ENCODE measurements around the gene GPS2. TPM values are rescaled to one million over a fixed set of nuclear protein-coding genes. Genes with fewer than 3 reads are reported as not detected.

Gene GPS2
- total and polyA plus RNA-seq, 2 donors (not counting 1 experiment from before 2014, with no cell fraction given), result 30.6 to 55.3 TPM

- peak; percentile 17 to 47 for DNase-seq (ENCODE audit: low read depth in 2 of 2)
- H3K4me3 ChIP-seq (replicated peaks in 1 of 4; ENCODE audit: control extremely low read depth in 1 of 4, insufficient read depth in 1 of 4, low read depth in 3 of 4, low read length in 4 of 4), result no peak overlapping the region
- peaks cover 16% of the 10 kb centered on the region for H3K79me2 ChIP-seq (ENCODE audit: control insufficient read depth, insufficient read depth, low read length)
- no peak overlapping the region for H2AFZ ChIP-seq (ENCODE audit: low read length)
- no peak for TF ChIP-seq EZH2 (IDR thresholded peaks at IDR 0.05; ENCODE audit: low read length, missing control alignments)
- TF ChIP-seq, protein P1, sequence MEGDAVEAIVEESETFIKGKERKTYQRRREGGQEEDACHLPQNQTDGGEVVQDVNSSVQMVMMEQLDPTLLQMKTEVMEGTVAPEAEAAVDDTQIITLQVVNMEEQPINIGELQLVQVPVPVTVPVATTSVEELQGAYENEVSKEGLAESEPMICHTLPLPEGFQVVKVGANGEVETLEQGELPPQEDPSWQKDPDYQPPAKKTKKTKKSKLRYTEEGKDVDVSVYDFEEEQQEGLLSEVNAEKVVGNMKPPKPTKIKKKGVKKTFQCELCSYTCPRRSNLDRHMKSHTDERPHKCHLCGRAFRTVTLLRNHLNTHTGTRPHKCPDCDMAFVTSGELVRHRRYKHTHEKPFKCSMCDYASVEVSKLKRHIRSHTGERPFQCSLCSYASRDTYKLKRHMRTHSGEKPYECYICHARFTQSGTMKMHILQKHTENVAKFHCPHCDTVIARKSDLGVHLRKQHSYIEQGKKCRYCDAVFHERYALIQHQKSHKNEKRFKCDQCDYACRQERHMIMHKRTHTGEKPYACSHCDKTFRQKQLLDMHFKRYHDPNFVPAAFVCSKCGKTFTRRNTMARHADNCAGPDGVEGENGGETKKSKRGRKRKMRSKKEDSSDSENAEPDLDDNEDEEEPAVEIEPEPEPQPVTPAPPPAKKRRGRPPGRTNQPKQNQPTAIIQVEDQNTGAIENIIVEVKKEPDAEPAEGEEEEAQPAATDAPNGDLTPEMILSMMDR (conservative IDR thresholded peaks at IDR 0.05 in 1 of 2, IDR thresholded peaks at IDR 0.05 in 1 of 2; ENCODE audit: low read depth in 1 of 2, low read length in 2 of 2), result no peak
- no peaks in the 10 kb centered on the region for H3K9me3 ChIP-seq (ENCODE audit: control insufficient read depth, insufficient read depth, low read depth, low read length)
- no peak overlapping the region for H3K4me2 ChIP-seq (ENCODE audit: extremely low read depth, insufficient read depth, low read length)
- no peak overlapping the region for H3K27ac ChIP-seq (ENCODE audit: insufficient read depth, low read length)
- H3K9ac ChIP-seq (ENCODE audit: insufficient read depth, low read length), result no peak overlapping the region
- H4K20me1 ChIP-seq (ENCODE audit: control insufficient read depth, extremely low read depth, insufficient read depth, low read length), result no peaks in the 10 kb centered on the region
- H3K4me1 ChIP-seq (ENCODE audit: control insufficient read depth, extremely low read depth, insufficient read depth, low read length), result peaks cover 15% of the 10 kb centered on the region
- H3K36me3 ChIP-seq (ENCODE audit: control insufficient read depth, insufficient read depth, low read length), result no peaks in the 10 kb centered on the region
- peaks cover under 1% of the 10 kb centered on the region for H3K27me3 ChIP-seq (ENCODE audit: control insufficient read depth, insufficient read depth, low read length)
These were observed 33.5 kb upstream of the GPS2 start for GRCh38 chr17:7348478-7349242.

- TF ChIP-seq, protein P1 (conservative IDR thresholded peaks at IDR 0.05 in 1 of 2, IDR thresholded peaks at IDR 0.05 in 1 of 2; ENCODE audit: low read depth in 1 of 2, low read length in 2 of 2), result no peak
- TF ChIP-seq EZH2 (IDR thresholded peaks at IDR 0.05; ENCODE audit: low read length, missing control alignments), result no peak
- no peak for DNase-seq (ENCODE audit: low read depth in 2 of 2)
- H3K4me3 ChIP-seq (replicated peaks in 1 of 4; ENCODE audit: control extremely low read depth in 1 of 4, insufficient read depth in 1 of 4, low read depth in 3 of 4, low read length in 4 of 4), result no peak overlapping the region
- peaks cover 10% of the 10 kb centered on the region for H3K79me2 ChIP-seq (ENCODE audit: control insufficient read depth, insufficient read depth, low read length)
- no peaks in the 10 kb centered on the region for H3K36me3 ChIP-seq (ENCODE audit: control insufficient read depth, insufficient read depth, low read length)
- no peaks in the 10 kb centered on the region for H3K9me3 ChIP-seq (ENCODE audit: control insufficient read depth, insufficient read depth, low read depth, low read length)
- H4K20me1 ChIP-seq (ENCODE audit: control insufficient read depth, extremely low read depth, insufficient read depth, low read length), result no peaks in the 10 kb centered on the region
- H3K27ac ChIP-seq (ENCODE audit: insufficient read depth, low read length), result no peak overlapping the region
- no peak overlapping the region for H2AFZ ChIP-seq (ENCODE audit: low read length)
- no peak overlapping the region for H3K4me2 ChIP-seq (ENCODE audit: extremely low read depth, insufficient read depth, low read length)
- peaks cover 15% of the 10 kb centered on the region for H3K4me1 ChIP-seq (ENCODE audit: control insufficient read depth, extremely low read depth, insufficient read depth, low read length)
- H3K27me3 ChIP-seq (ENCODE audit: control insufficient read depth, insufficient read depth, low read length), result peaks cover 5% of the 10 kb centered on the region
- H3K9ac ChIP-seq (ENCODE audit: insufficient read depth, low read length), result no peak overlapping the region
These were observed 32.7 kb upstream of the GPS2 start for GRCh38 chr17:7347630-7348477.
